PC-3 (cell line): Measurements from ENCODE around the gene VPS13A. TPM values are rescaled to one million over a fixed set of nuclear protein-coding genes. Genes with fewer than 3 reads are reported as not detected.

ENCODE experiments used
- ATAC-seq: fragments of 200-7000 bp; cut with Tn5 transposase; 2 replicates; pipeline ENCODE4 v1.9.1; 2020; ENCODE audit warnings: mild to moderate bottlenecking, moderate library complexity
- BruUV-seq: library from RNA; stranded (reverse); fragments of 400-500 nt; replicated peaks from 2 replicates; lab custom pipeline; 2021; lab: Mats Ljungman, UMichigan
- CTCF ChIA-PET: fragments of 300-600 bp; sonication (Branson Sonifier 250); formaldehyde crosslinking; loops from one replicate; lab custom pipeline; 2022; ENCODE audit warnings: antibody characterized with exemption; lab: Charles Lee
- POLR2A ChIA-PET: fragments of 300-600 bp; sonication (Branson Sonifier 250); formaldehyde crosslinking; loops from one replicate; lab custom pipeline; 2022; ENCODE audit warnings: antibody characterized with exemption; ENCODE audit not compliant: unreplicated experiment; lab: Charles Lee
- DNase-seq: peaks from one replicate; pipeline ENCODE4 v3.0.0-alpha.2; 2015
- H2AFZ ChIP-seq: fragments of 300-600 bp; sonication (generic); 2 replicates; pipeline ENCODE4 v1.6.0; 2016; ENCODE audit warnings: antibody characterized with exemption, low read length
- H3F3A ChIP-seq: fragments of 300-600 bp; sonication (generic); one replicate; pipeline ENCODE4 v1.6.0; 2017; ENCODE audit warnings: antibody characterized with exemption, low read length, control low read depth, mild to moderate bottlenecking; ENCODE audit not compliant: unreplicated experiment
- H3K27ac ChIP-seq: fragments of 300-600 bp; sonication (generic); 2 replicates; pipeline ENCODE4 v1.5.1; 2016; ENCODE audit warnings: mild to moderate bottlenecking, low read length
- H3K27me3 ChIP-seq: fragments of 300-600 bp; sonication (generic); 2 replicates; pipeline ENCODE4 v1.6.1; 2016; ENCODE audit warnings: low read length, mixed read lengths
- H3K36me3 ChIP-seq: fragments of 300-600 bp; sonication (generic); 2 replicates; pipeline ENCODE4 v1.6.1; 2016; ENCODE audit warnings: low read depth, mixed run types, low read length, mixed read lengths
- H3K4me1 ChIP-seq: fragments of 300-600 bp; sonication (generic); 2 replicates; pipeline ENCODE4 v1.5.1; 2016; ENCODE audit warnings: low read length; ENCODE audit not compliant: insufficient read depth
- H3K4me2 ChIP-seq: fragments of 300-600 bp; sonication (generic); 2 replicates; pipeline ENCODE4 v1.6.0; 2016; ENCODE audit warnings: low read length
- H3K4me3 ChIP-seq: fragments of 300-600 bp; sonication (generic); 2 replicates; pipeline ENCODE4 v1.5.1; 2016; ENCODE audit warnings: mild to moderate bottlenecking, low read length, mixed read lengths
- H3K79me2 ChIP-seq: fragments of 300-600 bp; sonication (generic); 2 replicates; pipeline ENCODE4 v1.6.1; 2017; ENCODE audit warnings: low read length, mixed read lengths
- H3K9ac ChIP-seq: fragments of 300-600 bp; sonication (generic); 2 replicates; pipeline ENCODE4 v1.6.0; 2016; ENCODE audit warnings: mild to moderate bottlenecking, low read length
- H3K9me2 ChIP-seq: fragments of 300-600 bp; sonication (generic); replicated peaks from 2 replicates; pipeline ENCODE4 v1.6.1; 2016; ENCODE audit warnings: mixed run types, low read length, mixed read lengths
- H3K9me3 ChIP-seq: fragments of 300-600 bp; sonication (generic); 2 replicates; pipeline ENCODE4 v1.6.1; 2016; ENCODE audit warnings: low read length, mixed read lengths
- H4K20me1 ChIP-seq: fragments of 300-600 bp; sonication (generic); 2 replicates; pipeline ENCODE4 v1.6.1; 2016; ENCODE audit warnings: low read length, mixed read lengths
- CTCF ChIP-seq: fragments of 300-600 bp; sonication (generic); conservative IDR thresholded peaks from 2 replicates; pipeline ENCODE4 v1.5.1; 2017; ENCODE audit warnings: antibody characterized with exemption, low read depth, mild to moderate bottlenecking, low read length
- EZH2 ChIP-seq: fragments of 300-600 bp; sonication (generic); IDR thresholded peaks from one replicate; pipeline ENCODE4 v1.6.1; 2017; ENCODE audit warnings: antibody characterized with exemption, mild to moderate bottlenecking, low read length; ENCODE audit not compliant: unreplicated experiment
- EZH2phosphoT487 ChIP-seq: fragments of 300-600 bp; sonication (generic); IDR thresholded peaks from 2 replicates; pipeline ENCODE4 v1.6.1; 2018; ENCODE audit warnings: mild to moderate bottlenecking, antibody characterized with exemption, low read length, borderline replicate concordance
- intact Hi-C: fragments of 100-400 bp; cut with micrococcal nuclease; formaldehyde crosslinking; loops from 2 replicates; pipeline ENCODE4 v1.9.0; 2023
- total RNA-seq: library from RNA; depleted of rRNA; stranded (reverse); fragments of >200 nt; gene quantifications from 2 replicates; pipeline ENCODE4 v1.2.3, GENCODE V29; 2014

VPS13A gene
- total RNA-seq, 1 experiment from 2014 or later = 17.5 TPM

- intact Hi-C loops = loop anchor here (10.0 kb wide), 1 partner anchor 144 kb away; the partner anchor contains the start of gene FOXB2
Observed at GRCh38 chr9:77158772-77159513, 18.4 kb upstream of the VPS13A start.

GRCh38 chr9:77161191-77161590 lies 16.1 kb upstream of the VPS13A start:
- intact Hi-C loops = no loop called here
- DNase-seq = no peak
- Histone ChIP-seq H4K20me1 (no peaks in the 10 kb centered on the region), H3K4me1 (no peaks in the 10 kb centered on the region), H3K9me2 (no peaks in the 10 kb centered on the region), H2AFZ (no peak overlapping the region), H3K4me2 (no peak overlapping the region), H3K9me3 (no peaks in the 10 kb centered on the region), H3F3A (no peaks in the 10 kb centered on the region), H3K9ac (no peak overlapping the region), H3K27ac (no peak overlapping the region), H3K4me3 (no peak overlapping the region), H3K79me2 (no peaks in the 10 kb centered on the region), H3K36me3 (no peaks in the 10 kb centered on the region), H3K27me3 (peaks cover 12% of the 10 kb centered on the region; the same call in 1 of the 2 replicates)
- no TSS peak for BruUV-seq
- ATAC-seq = no peak
- POLR2A ChIA-PET = no interaction called here
- CTCF ChIA-PET = no interaction called here
- no peak for TF ChIP-seq CTCF
- TF ChIP-seq EZH2phosphoT487 = no peak
- TF ChIP-seq EZH2 = no peak

More at GRCh38 chr9:77158772-77159513, 18.4 kb upstream of the VPS13A start:
- H3K9ac ChIP-seq = no peak overlapping the region
- ChIA-PET POLR2A (no interaction called here), CTCF (interaction anchor here (1.6 kb wide), 1 partner anchor 8 kb away, joined by 5 read pairs; no protein-coding TSS in a partner anchor)
- H2AFZ ChIP-seq = no peak overlapping the region
- H3K27me3 ChIP-seq = peaks cover 12% of the 10 kb centered on the region; the same call in 1 of the 2 replicates
- H3K4me2 ChIP-seq = no peak overlapping the region
- no peaks in the 10 kb centered on the region for H3K9me2 ChIP-seq
- DNase-seq = no peak
- TF ChIP-seq CTCF (no peak), EZH2phosphoT487 (no peak), EZH2 (no peak)
- H3K4me3 ChIP-seq = no peak overlapping the region
- H4K20me1 ChIP-seq = no peaks in the 10 kb centered on the region
- no peaks in the 10 kb centered on the region for H3K79me2 ChIP-seq
- no peak for ATAC-seq
- no peaks in the 10 kb centered on the region for H3K4me1 ChIP-seq
- H3K9me3 ChIP-seq = no peaks in the 10 kb centered on the region
- H3K36me3 ChIP-seq = no peaks in the 10 kb centered on the region
- no peak overlapping the region for H3K27ac ChIP-seq
- BruUV-seq = no TSS peak
- H3F3A ChIP-seq = no peaks in the 10 kb centered on the region

- DNase-seq (no peak), ATAC-seq (no peak)
- ChIA-PET CTCF (no interaction called here), POLR2A (no interaction called here)
- TF ChIP-seq EZH2phosphoT487 (no peak), EZH2 (no peak), CTCF (no peak)
- no peak overlapping the region for H3K9ac ChIP-seq
- intact Hi-C loops = no loop called here
- no peaks in the 10 kb centered on the region for H3K9me2 ChIP-seq
- H3K36me3 ChIP-seq = no peaks in the 10 kb centered on the region
- H3K27ac ChIP-seq = no peak overlapping the region
- H3K4me1 ChIP-seq = no peaks in the 10 kb centered on the region
- no peaks in the 10 kb centered on the region for H3F3A ChIP-seq
- H4K20me1 ChIP-seq = no peaks in the 10 kb centered on the region
- H2AFZ ChIP-seq = no peak overlapping the region
- no TSS peak for BruUV-seq
- H3K4me3 ChIP-seq = no peak overlapping the region
- H3K79me2 ChIP-seq = no peaks in the 10 kb centered on the region
- no peaks in the 10 kb centered on the region for H3K9me3 ChIP-seq
- H3K4me2 ChIP-seq = no peak overlapping the region
- H3K27me3 ChIP-seq = peaks cover 12% of the 10 kb centered on the region; the same call in 1 of the 2 replicates
Observed at GRCh38 chr9:77161966-77162365, 15.4 kb upstream of the VPS13A start.
